Mucosa of rectum (tissue), 2 donors: ENCODE results near the gene TMEM40.

Source experiments
- H3K27ac ChIP-seq, 2 donors: one replicate each; pipeline ENCODE4 v1.7.0; 2013; ENCODE audit warnings: inconsistent platforms in 2 of 2, low read depth in 2 of 2, low read length in 2 of 2
- H3K27me3 ChIP-seq, 2 donors: one replicate each; pipeline ENCODE4 v1.7.0; 2013; ENCODE audit warnings: low read length in 2 of 2; ENCODE audit not compliant: control insufficient read depth in 2 of 2, insufficient read depth in 2 of 2
- H3K36me3 ChIP-seq, 2 donors: one replicate each; pipeline ENCODE4 v1.7.0; 2013; ENCODE audit warnings: low read length in 2 of 2; ENCODE audit not compliant: control insufficient read depth in 2 of 2, insufficient read depth in 2 of 2
- H3K4me1 ChIP-seq, 2 donors: one replicate each; pipeline ENCODE4 v1.7.0; 2013; ENCODE audit warnings: low read length in 2 of 2, mild to moderate bottlenecking in 1 of 2; ENCODE audit not compliant: control insufficient read depth in 2 of 2, insufficient read depth in 2 of 2
- H3K4me3 ChIP-seq, 2 donors: one replicate each; pipeline ENCODE4 v1.7.0; 2013; ENCODE audit warnings: low read length in 2 of 2
- H3K9ac ChIP-seq, 2 donors: one replicate each; pipeline ENCODE4 v1.7.0; 2013; ENCODE audit warnings: low read length in 2 of 2, low read depth in 1 of 2, mild to moderate bottlenecking in 1 of 2
- H3K9me3 ChIP-seq, 2 donors: one replicate each; pipeline ENCODE4 v1.7.0; 2013; ENCODE audit warnings: low read length in 2 of 2; ENCODE audit not compliant: control insufficient read depth in 2 of 2
- donor health status: healthy.
- donor health status: Normal muscosa, but diverticular disease.

TMEM40 gene

GRCh38 chr3:12759693-12760565 lies 870 bp upstream of the TMEM40 start:
- no peaks in the 10 kb centered on the region for H3K4me1 ChIP-seq
- no peaks in the 10 kb centered on the region for H3K36me3 ChIP-seq
- no peaks in the 10 kb centered on the region for H3K9me3 ChIP-seq
- H3K27ac ChIP-seq: no peak overlapping the region
- no peak overlapping the region for H3K4me3 ChIP-seq
- no peak overlapping the region for H3K9ac ChIP-seq
- H3K27me3 ChIP-seq: no peaks in the 10 kb centered on the region

DNA sequence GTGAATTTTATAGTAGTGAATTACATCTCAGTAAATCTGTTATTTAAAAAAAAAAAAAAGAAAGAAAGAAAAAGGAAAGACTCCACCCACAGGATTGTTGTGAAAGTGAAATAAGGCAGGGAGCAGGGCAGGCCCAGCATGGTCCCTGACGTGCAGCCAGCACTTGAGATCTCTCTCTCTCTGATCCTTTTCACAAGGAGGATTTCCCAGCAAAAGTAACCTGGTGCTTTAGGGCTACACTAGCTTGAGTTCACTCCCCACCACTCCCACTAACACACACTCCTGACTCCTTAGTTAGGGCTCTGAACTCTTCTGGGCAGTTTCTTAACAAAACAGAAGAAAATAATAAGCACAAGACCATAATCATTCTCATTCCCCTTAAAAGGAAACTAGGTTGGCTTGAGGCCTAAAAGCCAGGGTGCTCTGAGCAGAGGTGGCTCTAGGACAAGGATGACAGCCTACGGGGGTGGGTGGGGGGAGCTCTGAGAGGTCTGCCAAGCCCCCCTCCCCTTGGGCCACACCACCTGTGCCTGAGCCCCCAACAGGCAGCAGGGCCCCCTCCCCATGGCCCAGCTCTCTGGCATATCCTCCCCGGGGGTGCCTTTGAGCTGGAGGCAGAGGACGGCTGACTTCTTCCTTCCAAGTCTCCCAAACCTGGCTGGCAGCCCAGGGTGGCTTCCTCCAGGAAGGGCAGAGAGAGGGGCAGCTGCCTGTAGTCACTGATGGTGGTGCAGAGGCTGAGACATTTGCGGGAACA lies 856 bp downstream of the TMEM40 start:
- no peaks in the 10 kb centered on the region for H3K36me3 ChIP-seq
- H3K9me3 ChIP-seq: no peaks in the 10 kb centered on the region
- H3K27me3 ChIP-seq: no peaks in the 10 kb centered on the region
- H3K4me1 ChIP-seq: no peaks in the 10 kb centered on the region
- no peak overlapping the region for H3K27ac ChIP-seq
- no peak overlapping the region for H3K4me3 ChIP-seq
- no peak overlapping the region for H3K9ac ChIP-seq

DNA sequence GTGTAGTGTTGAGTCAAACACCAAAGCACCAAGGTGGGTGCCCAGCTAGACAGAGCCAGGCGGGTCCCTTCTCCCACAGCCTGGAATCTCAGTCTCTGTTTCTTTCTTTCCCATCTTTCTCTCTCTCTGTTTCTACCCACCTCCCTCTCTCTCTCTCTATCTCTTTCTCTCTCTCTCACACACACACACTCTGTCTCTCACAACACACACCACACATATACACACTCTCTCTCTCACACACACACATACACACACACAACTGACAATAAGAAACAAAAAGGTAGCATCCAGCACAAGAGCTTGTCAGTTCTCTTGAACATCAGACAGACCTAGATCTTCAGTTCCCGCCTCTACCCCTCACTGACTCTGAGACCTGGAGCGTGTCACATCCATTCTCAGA lies 2.4 kb downstream of the TMEM40 start:
- Histone ChIP-seq H3K36me3 (no peaks in the 10 kb centered on the region), H3K27ac (no peak overlapping the region), H3K9me3 (no peaks in the 10 kb centered on the region), H3K4me1 (no peaks in the 10 kb centered on the region), H3K27me3 (no peaks in the 10 kb centered on the region), H3K4me3 (no peak overlapping the region), H3K9ac (no peak overlapping the region)

DNA sequence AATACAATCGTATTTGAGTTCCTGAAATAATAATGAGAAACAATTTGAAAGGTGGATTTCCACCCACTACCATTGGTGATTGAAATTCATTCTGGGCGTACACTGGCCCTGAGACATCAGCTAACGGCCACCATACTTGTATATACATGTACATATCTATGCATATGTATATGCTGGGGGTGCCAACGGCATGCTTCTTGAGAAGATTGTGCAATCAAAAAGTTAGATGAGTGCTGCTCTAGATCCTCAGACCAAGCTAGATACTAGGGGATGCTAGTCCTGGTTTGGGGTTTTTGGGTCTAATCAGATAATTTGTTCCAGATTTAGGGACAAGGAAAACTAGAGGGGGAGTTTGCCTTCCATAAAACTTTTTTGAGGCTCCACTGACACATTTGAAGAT lies 2.9 kb downstream of the TMEM40 start:
- no peak overlapping the region for H3K9ac ChIP-seq
- H3K4me1 ChIP-seq: no peaks in the 10 kb centered on the region
- H3K27ac ChIP-seq: no peak overlapping the region
- no peaks in the 10 kb centered on the region for H3K36me3 ChIP-seq
- H3K9me3 ChIP-seq: no peaks in the 10 kb centered on the region
- no peaks in the 10 kb centered on the region for H3K27me3 ChIP-seq
- H3K4me3 ChIP-seq: no peak overlapping the region

- Histone ChIP-seq H3K4me3 (no peak overlapping the region), H3K27me3 (no peaks in the 10 kb centered on the region), H3K9me3 (no peaks in the 10 kb centered on the region), H3K27ac (no peak overlapping the region), H3K4me1 (no peaks in the 10 kb centered on the region), H3K9ac (no peak overlapping the region), H3K36me3 (no peaks in the 10 kb centered on the region)
These were observed 3.3 kb downstream of the TMEM40 start for GRCh38 chr3:12755754-12756153.

- H3K9ac ChIP-seq: no peak overlapping the region
- no peak overlapping the region for H3K27ac ChIP-seq
- no peak overlapping the region for H3K4me3 ChIP-seq
These were observed 4.7 kb downstream of the TMEM40 start for GRCh38 chr3:12754313-12754712.

GRCh38 chr3:12753275-12754028 lies 5.6 kb downstream of the TMEM40 start:
- no peak overlapping the region for H3K9ac ChIP-seq
- H3K36me3 ChIP-seq: no peaks in the 10 kb centered on the region
- H3K4me3 ChIP-seq: no peak overlapping the region
- no peak overlapping the region for H3K27ac ChIP-seq
- no peaks in the 10 kb centered on the region for H3K27me3 ChIP-seq
- no peaks in the 10 kb centered on the region for H3K9me3 ChIP-seq
- H3K4me1 ChIP-seq: no peaks in the 10 kb centered on the region

More at GRCh38 chr3:12754313-12754712, 4.7 kb downstream of the TMEM40 start:
- Histone ChIP-seq H3K36me3 (no peaks in the 10 kb centered on the region), H3K27me3 (no peaks in the 10 kb centered on the region), H3K9me3 (no peaks in the 10 kb centered on the region), H3K4me1 (no peaks in the 10 kb centered on the region)

- Histone ChIP-seq H3K9ac (no peak overlapping the region), H3K4me3 (no peak overlapping the region), H3K27me3 (no peaks in the 10 kb centered on the region), H3K4me1 (no peaks in the 10 kb centered on the region), H3K27ac (no peak overlapping the region), H3K9me3 (no peaks in the 10 kb centered on the region), H3K36me3 (no peaks in the 10 kb centered on the region)
These were observed 6.2 kb downstream of the TMEM40 start for GRCh38 chr3:12752809-12753208.

GRCh38 chr3:12752102-12752501 lies 7.0 kb downstream of the TMEM40 start:
- Histone ChIP-seq H3K27me3 (no peaks in the 10 kb centered on the region), H3K9me3 (no peaks in the 10 kb centered on the region), H3K27ac (no peak overlapping the region)

DNA sequence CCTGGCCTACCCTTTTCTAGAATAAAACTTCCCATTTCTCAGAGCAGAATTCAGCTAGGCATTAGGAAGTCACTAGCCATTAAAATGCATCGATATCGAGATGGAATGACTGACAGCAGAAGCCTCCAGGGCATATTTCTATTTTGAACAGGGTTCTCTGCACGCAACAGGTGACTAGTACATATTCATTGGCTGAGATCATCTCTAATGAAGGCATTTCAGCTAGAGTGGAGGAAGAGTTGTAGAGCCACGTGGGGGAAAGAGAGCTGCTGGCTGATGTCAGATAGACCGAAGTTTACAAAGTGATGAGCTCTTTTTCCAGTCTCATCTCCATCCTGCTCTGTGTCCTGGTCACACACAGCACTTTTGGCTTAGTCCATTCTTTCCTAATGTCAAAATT lies 7.5 kb downstream of the TMEM40 start:
- Histone ChIP-seq H3K4me3 (no peak overlapping the region), H3K9me3 (no peaks in the 10 kb centered on the region), H3K27ac (no peak overlapping the region), H3K27me3 (no peaks in the 10 kb centered on the region), H3K4me1 (no peaks in the 10 kb centered on the region), H3K36me3 (no peaks in the 10 kb centered on the region), H3K9ac (no peak overlapping the region)

More at GRCh38 chr3:12752102-12752501, 7.0 kb downstream of the TMEM40 start:
- no peaks in the 10 kb centered on the region for H3K36me3 ChIP-seq
- H3K4me1 ChIP-seq: no peaks in the 10 kb centered on the region
- H3K9ac ChIP-seq: no peak overlapping the region
- H3K4me3 ChIP-seq: no peak overlapping the region
